ENCODE results near the gene PLEKHM1.
"Not testable (repeated sequence)": the region's sequence is repeated elsewhere in the genome, so short reads cannot be mapped to it uniquely, and the experiment has no call there.

GRCh38 chr17:45469204-45469563, 21.3 kb downstream of the PLEKHM1 start:
- TF ChIP-seq CTCF (IDR thresholded peaks at IDR 0.05; ENCODE audit: low read depth, low read length, poor library complexity, severe bottlenecking); EZH2phosphoT487 (IDR thresholded peaks at IDR 0.05; ENCODE audit: borderline replicate concordance, low read length): not testable (repeated sequence)

All from DOHH2 (cell line).